ENCODE data around the gene TOR4A. TPM values are rescaled to one million over a fixed set of nuclear protein-coding genes. Genes with fewer than 3 reads are reported as not detected.
"Not testable (repeated sequence)": the region's sequence is repeated elsewhere in the genome, so short reads cannot be mapped to it uniquely, and the experiment has no call there.

The TOR4A gene
- total and polyA plus RNA-seq, 4 donors = 2.6 to 14.0 (median 8.2) TPM

- Histone ChIP-seq H3K36me3 (ENCODE audit: control insufficient read depth in 1 of 2, insufficient read depth in 2 of 2, low read length in 1 of 2) (no peaks in the 10 kb centered on the region), H3K4me1 (ENCODE audit: control insufficient read depth in 1 of 2, insufficient read depth in 2 of 2, low read length in 2 of 2) (no peaks in the 10 kb centered on the region), H3K9me3 (ENCODE audit: control insufficient read depth, low read length) (no peaks in the 10 kb centered on the region), H3K4me3 (ENCODE audit: low read length in 2 of 2) (no peak overlapping the region), H3K27me3 (ENCODE audit: control insufficient read depth in 1 of 2, insufficient read depth in 2 of 2, low read length in 1 of 2) (peaks cover 0 to 2% of the 10 kb centered on the region in 2 donors), H3K27ac (ENCODE audit: low read depth in 1 of 2, low read length in 2 of 2) (no peak overlapping the region)
- intact Hi-C loops (cut with DNase I) = no loop called here
- DNase-seq (no peak), ATAC-seq (ENCODE audit: low FRiP score) (no peak)
- WGBS, 2 donors = 83 to 86% methylated on average over 12 to 13 of the region's 13 CpGs
Observed at GRCh38 chr9:137237759-137238726, 39.5 kb upstream of the TOR4A start.

- not testable (repeated sequence) for H3K36me3 ChIP-seq (ENCODE audit: control insufficient read depth in 1 of 2, insufficient read depth in 2 of 2, low read length in 1 of 2); H3K4me1 ChIP-seq (ENCODE audit: control insufficient read depth in 1 of 2, insufficient read depth in 2 of 2, low read length in 2 of 2); H3K27ac ChIP-seq (ENCODE audit: low read depth in 1 of 2, low read length in 2 of 2); ATAC-seq (ENCODE audit: low FRiP score); DNase-seq; H3K27me3 ChIP-seq (ENCODE audit: control insufficient read depth in 1 of 2, insufficient read depth in 2 of 2, low read length in 1 of 2); H3K9me3 ChIP-seq (ENCODE audit: control insufficient read depth, low read length)
- H3K4me3 ChIP-seq (ENCODE audit: low read length in 2 of 2) = peak overlapping the region; percentile 27 to 53
- WGBS, 2 donors = 48 to 51% methylated on average over 25 to 27 of the region's 27 CpGs
- intact Hi-C loops (cut with DNase I) = loop anchor here in 1 of 2 donors (2.0 kb wide), 1 partner anchor 15 kb away; the partner anchor contains the start of gene NELFB
Observed at GRCh38 chr9:137239541-137240200, 37.9 kb upstream of the TOR4A start.

- intact Hi-C loops (cut with DNase I) = loop anchor here in 1 of 2 donors (2.0 kb wide), 1 partner anchor 14 kb away; the partner anchor contains the start of gene NELFB
- no peaks in the 10 kb centered on the region for H3K4me1 ChIP-seq (ENCODE audit: control insufficient read depth in 1 of 2, insufficient read depth in 2 of 2, low read length in 2 of 2)
Observed at GRCh38 chr9:137240318-137240840, 37.1 kb upstream of the TOR4A start.

GRCh38 chr9:137240841-137241489, 36.6 kb upstream of the TOR4A start, which contains the start of gene TUBB4B:
Gene TUBB4B, plus strand, starts transcription at chr9:137241287. Its CDS starts 74 bp downstream, at chr9:137241361.
- no peaks in the 10 kb centered on the region for H3K4me1 ChIP-seq (ENCODE audit: control insufficient read depth in 1 of 2, insufficient read depth in 2 of 2, low read length in 2 of 2)
- intact Hi-C loops (cut with DNase I) = loop anchor here in 1 of 2 donors (2.0 kb wide), 1 partner anchor 14 kb away; the partner anchor contains the start of gene NELFB

More at GRCh38 chr9:137240318-137240840, 37.1 kb upstream of the TOR4A start:
- H3K9me3 ChIP-seq (ENCODE audit: control insufficient read depth, low read length) = no peaks in the 10 kb centered on the region
- 0 to 1% methylated on average over 42 to 58 of the region's 58 CpGs for WGBS, 2 donors
- DNase-seq (peak; percentile 89 to 93), ATAC-seq (ENCODE audit: low FRiP score) (peak; percentile 54)
- H3K27me3 ChIP-seq (ENCODE audit: control insufficient read depth in 1 of 2, insufficient read depth in 2 of 2, low read length in 1 of 2) = peaks cover 0 to 2% of the 10 kb centered on the region in 2 donors
- H3K27ac ChIP-seq (ENCODE audit: low read depth in 1 of 2, low read length in 2 of 2) = peak overlapping the region in 1 of 2 donors; percentile 66
- H3K4me3 ChIP-seq (ENCODE audit: low read length in 2 of 2) = peak overlapping the region; percentile 27 to 53
- no peaks in the 10 kb centered on the region for H3K36me3 ChIP-seq (ENCODE audit: control insufficient read depth in 1 of 2, insufficient read depth in 2 of 2, low read length in 1 of 2)

GRCh38 chr9:137241490-137242268, 35.8 kb upstream of the TOR4A start:
- Histone ChIP-seq H3K4me1 (ENCODE audit: control insufficient read depth in 1 of 2, insufficient read depth in 2 of 2, low read length in 2 of 2) (no peaks in the 10 kb centered on the region), H3K4me3 (ENCODE audit: low read length in 2 of 2) (peak overlapping the region; percentile 65 to 86), H3K27me3 (ENCODE audit: control insufficient read depth in 1 of 2, insufficient read depth in 2 of 2, low read length in 1 of 2) (peaks cover 0 to 2% of the 10 kb centered on the region in 2 donors), H3K36me3 (ENCODE audit: control insufficient read depth in 1 of 2, insufficient read depth in 2 of 2, low read length in 1 of 2) (no peaks in the 10 kb centered on the region), H3K9me3 (ENCODE audit: control insufficient read depth, low read length) (no peaks in the 10 kb centered on the region), H3K27ac (ENCODE audit: low read depth in 1 of 2, low read length in 2 of 2) (peak overlapping the region in 1 of 2 donors; percentile 76)
- DNase-seq = peak; percentile 78 to 90
- 1% methylated on average over 47 to 83 of the region's 83 CpGs for WGBS, 2 donors
- intact Hi-C loops (cut with DNase I) = loop anchor here in 1 of 2 donors (2.0 kb wide), 1 partner anchor 13 kb away; the partner anchor contains the start of gene NELFB
- peak; percentile 31 for ATAC-seq (ENCODE audit: low FRiP score)

More at GRCh38 chr9:137240841-137241489, 36.6 kb upstream of the TOR4A start, which contains the start of gene TUBB4B:
- DNase-seq (peak; percentile 99 to 100), ATAC-seq (ENCODE audit: low FRiP score) (peak; percentile 95)
- Histone ChIP-seq H3K36me3 (ENCODE audit: control insufficient read depth in 1 of 2, insufficient read depth in 2 of 2, low read length in 1 of 2) (no peaks in the 10 kb centered on the region), H3K4me3 (ENCODE audit: low read length in 2 of 2) (peak within 1 kb of the TSS; percentile 65 to 86), H3K27ac (ENCODE audit: low read depth in 1 of 2, low read length in 2 of 2) (peak within 1 kb of the TSS in 1 of 2 donors; percentile 76), H3K27me3 (ENCODE audit: control insufficient read depth in 1 of 2, insufficient read depth in 2 of 2, low read length in 1 of 2) (peaks cover 0 to 2% of the 10 kb centered on the region in 2 donors), H3K9me3 (ENCODE audit: control insufficient read depth, low read length) (no peaks in the 10 kb centered on the region)
- 0 to 1% methylated on average over 44 to 67 of the region's 67 CpGs for WGBS, 2 donors

- Histone ChIP-seq H3K27ac (ENCODE audit: low read depth in 1 of 2, low read length in 2 of 2) (no peak overlapping the region), H3K4me1 (ENCODE audit: control insufficient read depth in 1 of 2, insufficient read depth in 2 of 2, low read length in 2 of 2) (no peaks in the 10 kb centered on the region), H3K27me3 (ENCODE audit: control insufficient read depth in 1 of 2, insufficient read depth in 2 of 2, low read length in 1 of 2) (peaks cover 0 to 2% of the 10 kb centered on the region in 2 donors), H3K4me3 (ENCODE audit: low read length in 2 of 2) (peak overlapping the region; percentile 65 to 86), H3K36me3 (ENCODE audit: control insufficient read depth in 1 of 2, insufficient read depth in 2 of 2, low read length in 1 of 2) (no peaks in the 10 kb centered on the region), H3K9me3 (ENCODE audit: control insufficient read depth, low read length) (no peaks in the 10 kb centered on the region)
- intact Hi-C loops (cut with DNase I) = no loop called here
- 70 to 74% methylated on average over 36 of the region's 36 CpGs for WGBS, 2 donors
- DNase-seq = no peak
- ATAC-seq (ENCODE audit: low FRiP score) = no peak
Observed at GRCh38 chr9:137242269-137243203, 35.0 kb upstream of the TOR4A start.

- H3K36me3 ChIP-seq (ENCODE audit: control insufficient read depth in 1 of 2, insufficient read depth in 2 of 2, low read length in 1 of 2); intact Hi-C loops (cut with DNase I); H3K27me3 ChIP-seq (ENCODE audit: control insufficient read depth in 1 of 2, insufficient read depth in 2 of 2, low read length in 1 of 2); H3K4me1 ChIP-seq (ENCODE audit: control insufficient read depth in 1 of 2, insufficient read depth in 2 of 2, low read length in 2 of 2); ATAC-seq (ENCODE audit: low FRiP score); H3K4me3 ChIP-seq (ENCODE audit: low read length in 2 of 2); H3K27ac ChIP-seq (ENCODE audit: low read depth in 1 of 2, low read length in 2 of 2); H3K9me3 ChIP-seq (ENCODE audit: control insufficient read depth, low read length); DNase-seq: not testable (repeated sequence)
- WGBS, 2 donors = 90 to 93% methylated on average over 16 to 18 of the region's 18 CpGs
Observed at GRCh38 chr9:137243266-137243625, 34.3 kb upstream of the TOR4A start.
